ENCODE results near the gene AGXT2.

The AGXT2 gene, protein sequence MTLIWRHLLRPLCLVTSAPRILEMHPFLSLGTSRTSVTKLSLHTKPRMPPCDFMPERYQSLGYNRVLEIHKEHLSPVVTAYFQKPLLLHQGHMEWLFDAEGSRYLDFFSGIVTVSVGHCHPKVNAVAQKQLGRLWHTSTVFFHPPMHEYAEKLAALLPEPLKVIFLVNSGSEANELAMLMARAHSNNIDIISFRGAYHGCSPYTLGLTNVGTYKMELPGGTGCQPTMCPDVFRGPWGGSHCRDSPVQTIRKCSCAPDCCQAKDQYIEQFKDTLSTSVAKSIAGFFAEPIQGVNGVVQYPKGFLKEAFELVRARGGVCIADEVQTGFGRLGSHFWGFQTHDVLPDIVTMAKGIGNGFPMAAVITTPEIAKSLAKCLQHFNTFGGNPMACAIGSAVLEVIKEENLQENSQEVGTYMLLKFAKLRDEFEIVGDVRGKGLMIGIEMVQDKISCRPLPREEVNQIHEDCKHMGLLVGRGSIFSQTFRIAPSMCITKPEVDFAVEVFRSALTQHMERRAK

DNA sequence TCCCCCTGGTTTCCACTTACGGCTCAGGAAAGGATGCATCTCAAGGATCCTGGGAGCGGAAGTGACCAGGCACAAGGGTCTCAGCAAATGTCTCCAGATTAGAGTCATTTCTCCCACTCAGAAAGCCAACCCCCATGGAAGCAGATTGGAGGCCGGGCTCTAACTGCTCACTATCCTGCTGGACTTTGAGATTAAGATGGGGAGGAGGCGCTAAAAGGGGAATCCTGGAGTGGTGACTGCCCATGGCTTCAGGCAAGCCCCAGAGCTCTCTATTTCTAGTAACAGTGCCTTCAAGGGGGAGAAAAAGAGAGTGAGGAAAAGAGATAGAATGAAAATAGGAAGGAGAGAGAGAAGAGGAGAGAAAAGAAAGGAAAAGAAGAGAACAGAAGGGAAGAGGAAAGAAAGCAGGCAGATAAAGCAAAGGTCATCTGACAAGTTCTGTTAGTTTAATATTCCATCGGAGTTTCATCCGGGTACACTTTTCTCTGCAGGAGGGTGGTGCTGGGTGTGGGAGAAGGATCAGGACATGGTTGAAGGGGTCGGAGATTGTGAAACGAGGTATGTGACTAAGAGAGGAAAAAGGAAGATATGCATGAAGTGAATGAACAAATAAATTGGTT lies at the start of gene AGXT2:
TSS of gene AGXT2 (minus strand) at position 165 of the 620 bp plus-strand sequence. CDS start at position 108, 57 bp downstream.
- Mint-ChIP-seq H3K36me3 (ENCODE audit: low read depth) (no peaks in the 10 kb centered on the region), H3K27ac (no peak within 1 kb of the TSS), H3K9me3 (no peaks in the 10 kb centered on the region), H3K4me1 (ENCODE audit: low read depth) (no peaks in the 10 kb centered on the region), H3K27me3 (peaks cover 54% of the 10 kb centered on the region), H3K4me3 (no peak within 1 kb of the TSS)
- no peak for DNase-seq

DNA sequence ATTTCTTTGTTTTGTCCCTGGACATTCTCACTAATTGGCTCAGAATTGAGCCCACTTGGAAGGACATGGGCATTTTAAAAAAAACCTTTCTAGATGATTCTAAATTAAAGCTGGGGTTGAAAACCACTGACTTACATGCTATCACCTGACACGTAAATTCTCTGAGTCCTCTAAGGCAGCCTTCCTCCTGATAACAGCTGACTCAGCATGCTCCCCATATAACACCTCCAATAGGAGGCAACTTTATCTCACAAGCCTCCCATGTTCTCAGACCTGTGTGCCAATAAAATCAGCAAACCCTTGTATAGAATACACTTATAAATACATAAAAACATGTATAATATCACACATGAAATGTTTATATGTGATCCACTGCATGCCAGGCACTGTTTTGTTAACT lies 49.2 kb upstream of the AGXT2 start:
- H3K27me3 Mint-ChIP-seq, result peaks cover 10% of the 10 kb centered on the region
- H3K4me1 Mint-ChIP-seq (ENCODE audit: low read depth), result no peaks in the 10 kb centered on the region
- DNase-seq, result no peak
- H3K36me3 Mint-ChIP-seq (ENCODE audit: low read depth), result no peaks in the 10 kb centered on the region
- H3K27ac Mint-ChIP-seq, result no peak overlapping the region
- H3K9me3 Mint-ChIP-seq, result no peaks in the 10 kb centered on the region
- H3K4me3 Mint-ChIP-seq, result no peak overlapping the region

DNA sequence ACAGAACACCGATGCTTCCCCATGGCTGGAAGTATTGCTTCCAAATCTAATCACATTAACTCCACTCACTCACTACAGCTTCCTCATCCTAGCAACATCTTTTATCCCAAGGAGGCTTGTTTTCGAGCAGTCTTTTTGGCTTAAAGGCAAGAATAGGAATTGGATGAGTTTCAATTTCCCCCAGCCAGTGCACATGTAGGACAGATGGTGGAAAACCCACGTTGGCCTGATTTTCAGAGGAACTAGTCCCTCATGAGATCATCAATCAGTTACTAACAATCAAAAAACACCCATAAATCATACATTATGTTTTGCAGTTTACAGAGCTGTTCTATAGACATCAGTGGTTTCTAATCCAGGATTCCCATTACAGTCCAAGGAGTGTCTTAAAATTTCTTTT lies 48.5 kb upstream of the AGXT2 start:
- Mint-ChIP-seq H3K27me3 (peaks cover 9% of the 10 kb centered on the region), H3K4me3 (no peak overlapping the region), H3K27ac (no peak overlapping the region), H3K4me1 (ENCODE audit: low read depth) (no peaks in the 10 kb centered on the region), H3K36me3 (ENCODE audit: low read depth) (no peaks in the 10 kb centered on the region), H3K9me3 (no peaks in the 10 kb centered on the region)
- DNase-seq, result no peak

DNA sequence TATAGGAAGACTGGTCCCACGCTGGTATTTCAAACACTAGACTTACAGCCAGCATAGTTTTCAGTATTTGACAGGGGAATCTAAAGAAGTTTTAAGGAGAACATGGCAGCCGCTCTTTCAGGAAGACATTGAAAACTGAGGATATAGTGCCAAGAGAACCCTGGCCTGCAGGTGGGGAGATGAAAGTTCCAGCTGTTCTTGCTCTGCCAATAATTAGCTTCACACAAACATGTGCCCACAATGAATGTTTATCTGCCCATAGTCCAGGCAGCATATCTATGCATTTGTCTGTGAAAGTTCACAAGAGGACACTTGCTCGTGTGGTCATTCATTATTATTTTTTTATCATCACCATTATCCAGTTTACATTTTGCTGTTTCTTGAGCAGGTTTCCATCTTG lies 47.6 kb upstream of the AGXT2 start:
- H3K27ac Mint-ChIP-seq, result no peak overlapping the region
- no peaks in the 10 kb centered on the region for H3K36me3 Mint-ChIP-seq (ENCODE audit: low read depth)
- no peaks in the 10 kb centered on the region for H3K9me3 Mint-ChIP-seq

DNA sequence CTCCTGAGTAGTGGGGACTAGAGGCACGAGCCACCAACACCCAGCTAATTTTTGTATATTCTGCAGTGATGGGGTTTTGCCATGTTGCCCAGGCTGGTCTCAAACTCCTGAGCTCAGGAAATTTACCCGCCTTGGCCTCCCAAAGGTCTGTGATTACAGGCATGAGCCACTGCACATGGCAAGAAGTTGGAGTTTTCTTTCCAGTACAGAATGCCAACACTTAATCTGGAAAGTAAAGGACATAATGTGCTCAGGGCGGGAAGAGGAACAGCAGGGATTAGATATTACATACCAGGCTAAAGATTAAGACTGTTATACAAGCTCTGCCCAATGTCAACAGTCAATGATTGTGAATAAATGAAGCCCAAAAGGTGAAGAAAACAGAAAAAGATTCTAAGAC lies 47.2 kb upstream of the AGXT2 start:
- Mint-ChIP-seq H3K36me3 (ENCODE audit: low read depth) (no peaks in the 10 kb centered on the region), H3K4me3 (no peak overlapping the region), H3K27ac (no peak overlapping the region), H3K9me3 (no peaks in the 10 kb centered on the region), H3K27me3 (peaks cover 9% of the 10 kb centered on the region), H3K4me1 (ENCODE audit: low read depth) (no peaks in the 10 kb centered on the region)
- no peak for DNase-seq

More for the DNA sequence above, 47.6 kb upstream of the AGXT2 start:
- H3K27me3 Mint-ChIP-seq, result peaks cover 9% of the 10 kb centered on the region
- no peak for DNase-seq
- no peaks in the 10 kb centered on the region for H3K4me1 Mint-ChIP-seq (ENCODE audit: low read depth)
- no peak overlapping the region for H3K4me3 Mint-ChIP-seq

DNA sequence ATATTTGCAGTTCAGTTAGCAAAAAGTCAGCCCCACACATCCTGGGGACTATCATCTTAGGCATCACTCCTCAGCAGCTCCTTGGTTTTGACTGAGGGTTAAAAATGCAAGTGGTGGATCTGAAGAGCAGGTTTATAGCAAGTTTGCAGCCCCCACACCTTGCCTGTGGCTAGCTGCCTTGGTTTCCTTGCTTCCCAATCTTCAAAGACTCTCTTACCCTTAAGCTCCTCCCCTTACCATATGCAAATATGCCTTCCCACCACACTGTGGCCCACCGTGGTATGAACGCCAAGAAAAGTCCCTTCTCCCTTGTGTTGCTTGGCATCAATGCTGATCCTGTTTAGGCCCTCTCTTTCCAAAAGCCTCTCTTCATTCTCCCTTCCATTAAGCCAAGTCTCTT lies 45.0 kb upstream of the AGXT2 start:
- no peak overlapping the region for H3K27ac Mint-ChIP-seq
- no peaks in the 10 kb centered on the region for H3K9me3 Mint-ChIP-seq

DNA sequence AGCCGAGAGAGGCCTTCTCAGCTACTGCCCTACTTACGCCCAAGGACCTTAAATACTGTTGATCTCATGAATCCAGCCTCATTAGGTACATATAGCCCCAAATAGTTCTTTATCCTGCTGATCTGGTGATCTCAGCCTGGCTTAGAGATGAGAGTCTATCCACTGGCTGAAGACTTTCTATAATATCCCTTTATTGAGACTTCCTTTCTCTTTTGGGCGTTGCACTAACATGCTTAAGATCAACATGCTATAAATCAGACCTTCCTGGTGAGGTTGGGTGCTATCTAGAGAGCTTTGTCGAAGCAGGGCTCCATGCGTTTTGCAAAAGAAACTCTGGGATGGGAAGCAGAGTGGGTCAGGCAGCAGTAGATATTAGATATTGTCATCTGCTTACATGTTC lies 44.0 kb upstream of the AGXT2 start:
- Mint-ChIP-seq H3K4me3 (no peak overlapping the region), H3K27ac (no peak overlapping the region), H3K4me1 (ENCODE audit: low read depth) (no peaks in the 10 kb centered on the region), H3K27me3 (peaks cover 3% of the 10 kb centered on the region), H3K36me3 (ENCODE audit: low read depth) (no peaks in the 10 kb centered on the region), H3K9me3 (no peaks in the 10 kb centered on the region)
- DNase-seq, result no peak

More for the DNA sequence above, 45.0 kb upstream of the AGXT2 start:
- Mint-ChIP-seq H3K4me3 (no peak overlapping the region), H3K27me3 (peaks cover 8% of the 10 kb centered on the region), H3K36me3 (ENCODE audit: low read depth) (no peaks in the 10 kb centered on the region), H3K4me1 (ENCODE audit: low read depth) (no peaks in the 10 kb centered on the region)
- no peak for DNase-seq

DNA sequence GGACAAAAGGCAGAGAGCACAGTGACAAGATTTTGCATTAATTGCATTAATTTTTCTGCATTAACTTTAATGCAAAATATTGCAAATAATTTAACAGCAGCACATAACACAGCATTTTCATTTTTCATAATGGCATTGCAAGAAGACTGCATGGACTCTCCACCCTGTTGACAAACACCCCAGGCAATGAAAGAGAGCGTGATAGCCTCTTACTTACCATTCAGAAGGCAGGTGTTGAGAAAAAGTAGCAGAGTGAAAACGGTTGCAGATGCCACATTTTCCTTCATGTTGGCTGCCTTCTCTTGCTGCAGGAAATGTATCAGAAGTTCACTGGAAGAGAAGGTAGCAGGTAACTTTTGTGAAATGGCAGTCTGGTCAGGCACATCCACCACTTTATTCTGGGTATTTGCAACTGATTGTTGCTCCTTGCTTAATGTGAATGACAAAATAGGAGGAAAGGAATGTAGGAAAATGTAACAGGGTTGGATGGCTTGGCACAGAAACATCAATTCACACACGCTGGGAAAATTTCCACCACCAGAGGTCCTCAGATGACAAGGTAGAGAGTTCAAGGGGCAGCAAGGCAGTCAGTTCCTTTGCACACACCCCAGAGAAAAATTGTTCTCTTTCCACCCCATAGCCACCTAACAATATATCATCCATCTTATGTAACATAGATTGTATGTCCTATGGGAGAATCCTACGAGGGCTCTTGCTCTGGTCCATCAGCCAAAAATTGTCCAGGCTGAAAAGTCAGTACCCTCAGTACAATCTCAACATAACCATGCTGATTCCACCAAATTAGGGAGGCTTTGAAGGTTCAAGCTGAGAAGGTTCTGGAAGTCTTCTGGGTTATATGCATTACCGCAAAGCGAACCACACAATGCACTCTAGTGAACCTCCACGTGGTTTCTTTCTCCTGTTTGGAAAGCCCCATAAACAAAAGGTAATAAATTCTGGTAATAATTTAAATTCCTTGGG lies 41.9 kb upstream of the AGXT2 start:
- peak; percentile 51 for DNase-seq
- H3K36me3 Mint-ChIP-seq (ENCODE audit: low read depth), result no peaks in the 10 kb centered on the region

DNA sequence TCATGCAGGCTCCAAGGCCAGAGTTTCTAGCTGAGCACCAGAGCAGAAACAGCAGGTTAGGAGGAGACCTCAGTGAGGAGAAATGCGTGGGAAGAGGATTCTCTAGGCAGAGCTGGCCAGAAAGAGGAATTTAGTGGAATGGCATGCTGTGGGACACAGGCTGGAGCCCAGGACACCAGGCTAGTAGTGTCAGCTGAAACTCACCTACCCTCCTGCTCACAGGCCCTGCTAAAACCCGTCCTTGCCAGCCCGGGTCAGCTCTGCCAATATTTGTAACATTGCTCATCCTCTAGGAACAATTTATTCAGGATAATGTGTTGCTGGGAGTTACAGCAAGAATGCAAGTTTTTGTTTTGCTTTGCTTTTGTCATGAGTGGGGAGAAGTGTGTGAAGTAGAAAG lies 40.2 kb upstream of the AGXT2 start:
- Mint-ChIP-seq H3K36me3 (ENCODE audit: low read depth) (no peaks in the 10 kb centered on the region), H3K4me3 (no peak overlapping the region), H3K9me3 (no peaks in the 10 kb centered on the region), H3K27ac (no peak overlapping the region), H3K27me3 (peaks cover 14% of the 10 kb centered on the region), H3K4me1 (ENCODE audit: low read depth) (no peaks in the 10 kb centered on the region)
- DNase-seq, result no peak

More for the DNA sequence above, 41.9 kb upstream of the AGXT2 start:
- Mint-ChIP-seq H3K27ac (no peak overlapping the region), H3K4me1 (ENCODE audit: low read depth) (no peaks in the 10 kb centered on the region), H3K4me3 (no peak overlapping the region), H3K27me3 (peaks cover 14% of the 10 kb centered on the region), H3K9me3 (no peaks in the 10 kb centered on the region)

DNA sequence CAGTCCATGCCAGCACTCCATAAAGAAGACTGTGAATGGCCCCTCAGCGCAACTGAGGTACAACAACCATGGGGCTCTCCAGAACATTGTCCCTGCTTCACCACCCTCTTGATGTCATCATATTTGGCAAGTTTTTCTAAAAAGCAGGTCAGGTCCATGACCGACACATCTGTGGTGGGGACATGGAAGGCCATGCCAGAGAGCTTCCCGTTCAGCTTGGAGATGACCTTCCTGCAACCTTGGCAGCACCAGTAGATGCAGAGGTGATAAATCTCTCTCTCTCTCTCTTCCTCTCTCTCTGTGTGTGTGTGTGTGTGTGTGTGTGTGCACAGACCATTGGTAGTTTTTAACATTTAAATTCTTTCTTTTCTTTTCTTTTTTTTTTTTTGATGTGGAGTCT lies 35.4 kb upstream of the AGXT2 start:
- H3K4me3 Mint-ChIP-seq, result no peak overlapping the region
- no peak for DNase-seq
- no peaks in the 10 kb centered on the region for H3K9me3 Mint-ChIP-seq
- H3K27me3 Mint-ChIP-seq, result peaks cover 19% of the 10 kb centered on the region
- no peaks in the 10 kb centered on the region for H3K4me1 Mint-ChIP-seq (ENCODE audit: low read depth)
- H3K36me3 Mint-ChIP-seq (ENCODE audit: low read depth), result no peaks in the 10 kb centered on the region
- H3K27ac Mint-ChIP-seq, result no peak overlapping the region

DNA sequence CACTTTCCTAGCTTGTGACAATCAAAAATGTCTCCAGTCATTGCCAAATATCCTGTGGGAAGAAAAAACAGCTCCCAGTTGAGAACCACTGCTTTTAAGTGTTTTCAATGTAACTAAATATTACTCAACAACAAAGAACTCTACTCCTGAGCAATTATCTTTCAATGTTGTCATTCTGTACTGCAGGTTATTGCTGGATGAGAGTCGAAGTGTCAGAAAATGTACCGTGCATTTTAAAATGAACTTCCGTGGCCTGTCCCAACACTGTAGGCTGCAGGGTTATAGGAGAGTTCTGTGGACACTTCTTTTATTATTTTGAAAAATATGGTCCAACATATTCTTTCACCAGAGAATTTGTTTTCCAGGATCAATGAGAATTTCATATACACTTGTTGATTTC lies 34.8 kb upstream of the AGXT2 start:
- H3K27ac Mint-ChIP-seq, result no peak overlapping the region

DNA sequence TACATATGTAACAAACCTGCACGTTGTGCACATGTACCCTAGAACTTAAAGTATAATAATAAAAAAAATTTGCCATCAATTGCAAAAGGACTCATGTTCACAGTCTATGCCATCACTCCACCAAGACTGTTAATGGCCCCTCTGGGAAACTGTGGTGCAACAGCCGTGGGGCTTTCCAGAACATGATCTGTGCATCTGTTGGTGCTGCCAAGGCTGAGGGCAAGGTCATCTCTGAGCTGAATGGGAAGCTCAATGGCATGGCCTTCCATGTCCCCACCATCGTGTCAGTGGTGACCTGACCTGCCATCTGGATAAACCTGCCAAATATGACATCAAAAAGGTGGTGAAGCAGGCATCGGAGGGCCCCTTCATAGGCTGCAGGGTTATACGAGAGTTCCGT lies 33.4 kb upstream of the AGXT2 start:
- Mint-ChIP-seq H3K27me3 (peaks cover 25% of the 10 kb centered on the region), H3K27ac (no peak overlapping the region), H3K36me3 (ENCODE audit: low read depth) (no peaks in the 10 kb centered on the region), H3K4me1 (ENCODE audit: low read depth) (no peaks in the 10 kb centered on the region), H3K9me3 (no peaks in the 10 kb centered on the region), H3K4me3 (no peak overlapping the region)
- no peak for DNase-seq

More for the DNA sequence above, 34.8 kb upstream of the AGXT2 start:
- H3K9me3 Mint-ChIP-seq, result no peaks in the 10 kb centered on the region
- H3K4me3 Mint-ChIP-seq, result no peak overlapping the region
- peaks cover 20% of the 10 kb centered on the region for H3K27me3 Mint-ChIP-seq
- no peak for DNase-seq
- no peaks in the 10 kb centered on the region for H3K36me3 Mint-ChIP-seq (ENCODE audit: low read depth)
- no peaks in the 10 kb centered on the region for H3K4me1 Mint-ChIP-seq (ENCODE audit: low read depth)

DNA sequence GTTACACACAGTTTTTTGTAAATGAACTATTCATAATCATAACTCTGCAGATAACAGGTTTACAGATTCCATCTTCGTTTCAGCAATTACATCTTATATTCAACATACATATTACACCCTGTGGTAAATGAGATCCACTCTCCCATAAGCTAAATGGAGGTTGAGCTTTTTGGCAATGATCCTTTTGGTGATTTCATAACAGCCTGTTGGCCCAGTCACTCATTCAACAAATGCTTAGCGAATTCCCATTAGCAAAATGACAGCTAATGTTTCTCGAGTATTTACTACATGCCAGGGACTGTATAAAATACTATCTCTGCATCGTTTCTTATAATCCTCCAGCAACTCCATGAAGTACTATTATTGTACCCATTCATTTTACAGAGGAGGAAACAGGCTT lies 25.4 kb upstream of the AGXT2 start:
- Mint-ChIP-seq H3K27ac (no peak overlapping the region), H3K36me3 (ENCODE audit: low read depth) (no peaks in the 10 kb centered on the region), H3K4me3 (no peak overlapping the region), H3K27me3 (peaks cover 37% of the 10 kb centered on the region), H3K4me1 (ENCODE audit: low read depth) (no peaks in the 10 kb centered on the region), H3K9me3 (peaks cover 4% of the 10 kb centered on the region)
- no peak for DNase-seq

DNA sequence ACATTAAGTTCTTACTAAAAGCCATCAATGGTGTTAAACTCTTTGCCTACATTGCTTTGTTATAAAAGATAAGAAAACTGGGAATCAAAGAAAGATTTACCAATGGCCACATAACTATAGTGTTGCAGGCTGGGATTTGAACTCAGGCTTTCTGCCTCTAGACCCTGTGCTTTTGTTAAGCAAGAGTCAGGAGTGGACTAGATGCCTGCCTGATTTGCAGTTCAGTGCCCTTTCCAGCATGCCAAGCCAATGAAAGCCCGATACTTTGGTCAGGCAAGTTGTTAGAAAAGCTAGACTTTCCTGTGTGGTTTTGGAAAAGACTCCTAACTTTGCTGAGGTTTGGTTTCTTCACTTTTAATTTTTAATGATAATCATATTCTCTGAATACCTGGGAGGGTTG lies 21.4 kb upstream of the AGXT2 start:
- Mint-ChIP-seq H3K4me3 (no peak overlapping the region), H3K27ac (no peak overlapping the region), H3K27me3 (peaks cover 34% of the 10 kb centered on the region), H3K4me1 (ENCODE audit: low read depth) (no peaks in the 10 kb centered on the region), H3K36me3 (ENCODE audit: low read depth) (no peaks in the 10 kb centered on the region), H3K9me3 (peaks cover 4% of the 10 kb centered on the region)
- DNase-seq, result no peak

All from activated T-cell treated with anti-CD3 and anti-CD28 coated beads, Interleukin-2, amount 50 U/mL, for 24 hours (primary cell).